ENCODE measurements around the gene TAB3. TPM values are rescaled to one million over a fixed set of nuclear protein-coding genes. Genes with fewer than 3 reads are reported as not detected.

Gene TAB3
- total and polyA plus RNA-seq, 8 donors: 14.8 to 31.1 (median 28.4) TPM

GRCh38 chrX:30779453-30780030, 109.5 kb downstream of the TAB3 start:
- no peak for DNase-seq
- Histone ChIP-seq H3K4me1 (no peaks in the 10 kb centered on the region), H3K27ac (no peak overlapping the region), H3K27me3 (no peaks in the 10 kb centered on the region), H3K9me3 (no peaks in the 10 kb centered on the region), H3K36me3 (no peaks in the 10 kb centered on the region), H3K4me3 (no peak overlapping the region)
- ATAC-seq: no peak
- intact Hi-C loops (cut with DNase I): no loop called here
- TF ChIP-seq, protein P1, sequence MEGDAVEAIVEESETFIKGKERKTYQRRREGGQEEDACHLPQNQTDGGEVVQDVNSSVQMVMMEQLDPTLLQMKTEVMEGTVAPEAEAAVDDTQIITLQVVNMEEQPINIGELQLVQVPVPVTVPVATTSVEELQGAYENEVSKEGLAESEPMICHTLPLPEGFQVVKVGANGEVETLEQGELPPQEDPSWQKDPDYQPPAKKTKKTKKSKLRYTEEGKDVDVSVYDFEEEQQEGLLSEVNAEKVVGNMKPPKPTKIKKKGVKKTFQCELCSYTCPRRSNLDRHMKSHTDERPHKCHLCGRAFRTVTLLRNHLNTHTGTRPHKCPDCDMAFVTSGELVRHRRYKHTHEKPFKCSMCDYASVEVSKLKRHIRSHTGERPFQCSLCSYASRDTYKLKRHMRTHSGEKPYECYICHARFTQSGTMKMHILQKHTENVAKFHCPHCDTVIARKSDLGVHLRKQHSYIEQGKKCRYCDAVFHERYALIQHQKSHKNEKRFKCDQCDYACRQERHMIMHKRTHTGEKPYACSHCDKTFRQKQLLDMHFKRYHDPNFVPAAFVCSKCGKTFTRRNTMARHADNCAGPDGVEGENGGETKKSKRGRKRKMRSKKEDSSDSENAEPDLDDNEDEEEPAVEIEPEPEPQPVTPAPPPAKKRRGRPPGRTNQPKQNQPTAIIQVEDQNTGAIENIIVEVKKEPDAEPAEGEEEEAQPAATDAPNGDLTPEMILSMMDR (IDR thresholded peaks at IDR 0.05): no peak

- H3K36me3 ChIP-seq: no peaks in the 10 kb centered on the region
Observed at GRCh38 chrX:30777575-30777974, 111.5 kb downstream of the TAB3 start.

More at GRCh38 chrX:30777575-30777974, 111.5 kb downstream of the TAB3 start:
- ATAC-seq: no peak
- Histone ChIP-seq H3K27ac (no peak overlapping the region), H3K4me3 (no peak overlapping the region), H3K9me3 (no peaks in the 10 kb centered on the region), H3K4me1 (no peaks in the 10 kb centered on the region), H3K27me3 (no peaks in the 10 kb centered on the region)
- intact Hi-C loops (cut with DNase I): no loop called here
- no peak for DNase-seq
- TF ChIP-seq, protein P1 (IDR thresholded peaks at IDR 0.05): no peak

Other genes with a start within 250 kb of the TAB3 start
- 10 to 100 TPM; 27.9 to 65.9 TPM for gene GK, start 235.8 kb downstream of the TAB3 start, total RNA-seq
- gene GK, start 235.8 kb downstream of the TAB3 start, polyA plus RNA-seq (ENCODE audit: insufficient read length in 6 of 6): 10 to 100 TPM in 2 of 6 donors, 1 to 10 TPM in 4; 7.1 to 10.5 (median 9.4) TPM
- not detected for gene FTHL17, start 182.8 kb upstream of the TAB3 start, total RNA-seq
- not detected for gene FTHL17, start 182.8 kb upstream of the TAB3 start, polyA plus RNA-seq (ENCODE audit: insufficient read length in 6 of 6)

Data from left lung (tissue), 10 donors.